Colonic mucosa (tissue), 2 donors: Measurements from ENCODE around the gene NT5C. TPM values are rescaled to one million over a fixed set of nuclear protein-coding genes. Genes with fewer than 3 reads are reported as not detected.

ENCODE experiments used
- total RNA-seq, 2 donors: library from RNA; stranded (reverse); fragmentation: NEBNext Ultra II Directional in 1 of 2; extraction: Animal tissue kit (Norgen Biotek cat#: 25700) in 1 of 2; gene quantifications; one replicate each; pipeline ENCODE4 v1.2.1, GENCODE V29; 2021
- donor health status: DM: no; HTN: no; CAD: no.
- donor health status: DM: no; HTN: no; CAD: no.

Gene NT5C
- total RNA-seq, 2 donors from 2014 or later = 72.3 to 94.9 TPM

Other genes with a start within 250 kb of the NT5C start
- 10 to 100 TPM in 1 of 2 donors, under 1 TPM in 1; 0.30 to 18.4 TPM for gene FADS6, start 238.1 kb downstream of the NT5C start, total RNA-seq
- gene USH1G, start 208.5 kb downstream of the NT5C start, total RNA-seq = under 1 TPM in 1 of 2 donors, not detected in 1; 0.05 TPM
- 10 to 100 TPM in 1 of 2 donors, 1 to 10 TPM in 1; 5.7 to 18.4 TPM for gene OTOP2, start 207.5 kb downstream of the NT5C start, total RNA-seq
- gene OTOP3, start 195.8 kb downstream of the NT5C start, total RNA-seq = under 1 TPM in 1 of 2 donors, not detected in 1; 0.40 TPM
- gene HID1, start 159.0 kb downstream of the NT5C start, total RNA-seq = 10 to 100 TPM; 47.8 to 54.8 TPM
- gene CDR2L, start 144.1 kb downstream of the NT5C start, total RNA-seq = 1 to 10 TPM; 3.7 to 4.1 TPM
- gene MRPL58, start 119.1 kb downstream of the NT5C start, total RNA-seq = 10 to 100 TPM; 27.2 to 50.1 TPM
- 100 to 1,000 TPM; 302 to 371 TPM for gene ATP5PD, start 84.8 kb downstream of the NT5C start, total RNA-seq
- gene KCTD2, start 84.5 kb downstream of the NT5C start, total RNA-seq = 10 to 100 TPM; 14.8 to 18.1 TPM
- gene SLC16A5, start 43.8 kb downstream of the NT5C start, total RNA-seq = 10 to 100 TPM; 19.4 to 50.1 TPM
- 10 to 100 TPM; 20.5 to 20.7 TPM for gene ARMC7, start 21.8 kb downstream of the NT5C start, total RNA-seq
- gene JPT1, start 22.8 kb upstream of the NT5C start, total RNA-seq = 100 to 1,000 TPM; 227 to 367 TPM
- gene SUMO2, start 51.2 kb upstream of the NT5C start, total RNA-seq = 100 to 1,000 TPM; 298 to 319 TPM
- 10 to 100 TPM; 42.2 to 86.8 TPM for gene NUP85, start 73.9 kb upstream of the NT5C start, total RNA-seq
- gene GGA3, start 129.9 kb upstream of the NT5C start, total RNA-seq = 10 to 100 TPM; 32.5 to 48.4 TPM
- gene MRPS7, start 130.1 kb upstream of the NT5C start, total RNA-seq = 100 to 1,000 TPM in 1 of 2 donors, 10 to 100 TPM in 1; 62.9 to 118 TPM
- 10 to 100 TPM; 18.5 to 19.2 TPM for gene MIF4GD, start 139.5 kb upstream of the NT5C start, total RNA-seq
- gene SLC25A19, start 157.7 kb upstream of the NT5C start, total RNA-seq = 10 to 100 TPM in 1 of 2 donors, 1 to 10 TPM in 1; 9.8 to 24.8 TPM